A549 (cell line): ENCODE data around the gene CSKMT. TPM values are rescaled to one million over a fixed set of nuclear protein-coding genes. Genes with fewer than 3 reads are reported as not detected.

ENCODE experiments used
- ATOH8 ChIP-seq: fragments of 250-450 bp; sonication (Bioruptor Pico); IDR thresholded peaks from 2 replicates; pipeline ENCODE4 v1.5.0; 2020; ENCODE audit warnings: low read depth, mild to moderate bottlenecking, moderate library complexity
- BCL3 ChIP-seq: fragments of >200 bp; sonication (Bioruptor Twin); formaldehyde crosslinking; IDR thresholded peaks from 3 replicates; pipeline ENCODE4 v1.6.1; 2016
- BHLHE40 ChIP-seq: IDR thresholded peaks from 2 replicates; pipeline ENCODE4 v1.6.1; 2012; ENCODE audit warnings: low read depth, low read length, inconsistent platforms
- CHD2 ChIP-seq: fragments of 150-350 bp; IDR thresholded peaks from 2 replicates; pipeline ENCODE4 v1.6.1; 2014; ENCODE audit warnings: low read length; ENCODE audit not compliant: partially characterized antibody
- ELK1 ChIP-seq: fragments of 150-350 bp; IDR thresholded peaks from 2 replicates; pipeline ENCODE4 v1.6.1; 2014; ENCODE audit warnings: low read depth, mild to moderate bottlenecking, low read length
- EP300 ChIP-seq, 2 experiments: fragments of >200 bp; sonication (Bioruptor Twin); formaldehyde crosslinking; IDR thresholded peaks; 2 replicates in 1 of 2; 3 replicates in 1 of 2; pipeline ENCODE4 v1.6.1; 2016 to 2017
- ESRRA ChIP-seq: fragments of 150-350 bp; IDR thresholded peaks from 2 replicates; pipeline ENCODE4 v1.6.1; 2014; ENCODE audit warnings: mild to moderate bottlenecking, low read length, borderline replicate concordance
- FOSL2 ChIP-seq, 2 experiments: fragments of 450-650 bp in 1 of 2; fragments of >200 bp in 1 of 2; sonication (Bioruptor Twin) in 1 of 2; formaldehyde crosslinking; IDR thresholded peaks; 2 replicates each; pipeline versions ENCODE4 v1.5.0 to v1.6.1; 2016 to 2020; ENCODE audit warnings: mild to moderate bottlenecking in 1 of 2, moderate library complexity in 1 of 2
- GATA3 ChIP-seq: IDR thresholded peaks from 2 replicates; pipeline ENCODE4 v1.6.1; 2012; ENCODE audit warnings: borderline replicate concordance
- HDAC2 ChIP-seq: fragments of 200-600 bp; sonication (generic); IDR thresholded peaks from 2 replicates; pipeline ENCODE4 v1.6.1; 2016
- HEYL ChIP-seq: fragments of 250-450 bp; sonication (Bioruptor Pico); IDR thresholded peaks from 2 replicates; pipeline ENCODE4 v1.8.0; 2021; ENCODE audit warnings: mild to moderate bottlenecking, moderate library complexity
- HOXA7 ChIP-seq: fragments of 250-450 bp; sonication (Bioruptor Pico); IDR thresholded peaks from 2 replicates; pipeline ENCODE4 v1.5.0; 2020; ENCODE audit warnings: mild to moderate bottlenecking, moderate library complexity
- HOXB13 ChIP-seq: fragments of 250-450 bp; sonication (Bioruptor Pico); IDR thresholded peaks from 2 replicates; pipeline ENCODE4 v1.5.0; 2020; ENCODE audit warnings: low read depth, mild to moderate bottlenecking, moderate library complexity
- HOXB5 ChIP-seq: fragments of 250-450 bp; sonication (Bioruptor Pico); IDR thresholded peaks from 2 replicates; pipeline ENCODE4 v1.5.0; 2020; ENCODE audit warnings: mild to moderate bottlenecking, moderate library complexity
- JUN ChIP-seq, 2 experiments: fragments of >200 bp; sonication (Bioruptor Twin); formaldehyde crosslinking; IDR thresholded peaks; 2 replicates in 1 of 2; 3 replicates in 1 of 2; pipeline ENCODE4 v1.6.1; 2016 to 2017
- KDM1A ChIP-seq: fragments of 200-600 bp; sonication (generic); IDR thresholded peaks from 2 replicates; pipeline ENCODE4 v1.6.1; 2016; ENCODE audit warnings: low read depth, mild to moderate bottlenecking
- KDM5A ChIP-seq: fragments of 200-600 bp; sonication (generic); IDR thresholded peaks from 2 replicates; pipeline ENCODE4 v1.6.1; 2016; ENCODE audit warnings: antibody characterized with exemption, mild to moderate bottlenecking
- MAFK ChIP-seq: fragments of 450-650 bp; IDR thresholded peaks from 2 replicates; pipeline ENCODE4 v1.6.1; 2014; ENCODE audit not compliant: partially characterized antibody
- MAZ ChIP-seq: fragments of 150-350 bp; IDR thresholded peaks from 2 replicates; pipeline ENCODE4 v1.6.1; 2014; ENCODE audit warnings: antibody characterized with exemption, low read depth, low read length, borderline replicate concordance
- MYC ChIP-seq: IDR thresholded peaks from 2 replicates; pipeline ENCODE4 v1.6.1; 2012; ENCODE audit warnings: mild to moderate bottlenecking, inconsistent platforms, low read length, improper control_type of control experiment, borderline replicate concordance
- NFE2L2 ChIP-seq: fragments of 150-350 bp; conservative IDR thresholded peaks from 2 replicates; pipeline ENCODE4 v1.6.1; 2014; ENCODE audit warnings: low read length
- NPAS2 ChIP-seq: fragments of 250-450 bp; sonication (Bioruptor Pico); IDR thresholded peaks from 2 replicates; pipeline ENCODE4 v1.8.0; 2022; ENCODE audit warnings: mild to moderate bottlenecking, moderate library complexity, borderline replicate concordance
- PBX3 ChIP-seq: IDR thresholded peaks from 2 replicates; pipeline ENCODE4 v1.6.1; 2012
- POLR2A ChIP-seq: IDR thresholded peaks from 2 replicates; pipeline ENCODE4 v1.6.1; 2012; ENCODE audit warnings: mild to moderate bottlenecking, low read length
- RAD21 ChIP-seq, 2 experiments: fragments of >200 bp in 1 of 2; sonication (Bioruptor Twin) in 1 of 2; formaldehyde crosslinking in 1 of 2; IDR thresholded peaks in 1 of 2; conservative IDR thresholded peaks in 1 of 2; 2 replicates in 1 of 2; 3 replicates in 1 of 2; pipeline ENCODE4 v1.6.1; 2012 to 2018; ENCODE audit warnings: inconsistent platforms in 1 of 2
- RARB ChIP-seq: fragments of 250-450 bp; sonication (Bioruptor Pico); IDR thresholded peaks from 2 replicates; pipeline ENCODE4 v1.8.0; 2021; ENCODE audit warnings: mild to moderate bottlenecking, moderate library complexity
- SREBF2 ChIP-seq: fragments of 450-650 bp; IDR thresholded peaks from 2 replicates; pipeline ENCODE4 v1.6.1; 2014; ENCODE audit warnings: mild to moderate bottlenecking, moderate library complexity
- USF2 ChIP-seq: fragments of 450-650 bp; IDR thresholded peaks from 2 replicates; pipeline ENCODE4 v1.6.1; 2014; ENCODE audit warnings: antibody characterized with exemption
- ZC3H11A ChIP-seq: fragments of 450-650 bp; IDR thresholded peaks from 2 replicates; pipeline ENCODE4 v1.6.1; 2014; ENCODE audit warnings: antibody characterized with exemption, mild to moderate bottlenecking
- ZFP36 ChIP-seq: fragments of 450-650 bp; IDR thresholded peaks from 2 replicates; pipeline ENCODE4 v1.6.1; 2014; ENCODE audit warnings: borderline replicate concordance; ENCODE audit not compliant: partially characterized antibody
- ZNF302 ChIP-seq: fragments of 250-450 bp; sonication (Bioruptor Pico); IDR thresholded peaks from 2 replicates; pipeline ENCODE4 v1.9.0; 2021; ENCODE audit warnings: inconsistent platforms, mild to moderate bottlenecking, moderate library complexity
- polyA plus RNA-seq, 4 experiments: library from polyadenylated mRNA; depleted of rRNA in 3 of 4; stranded (reverse); fragments of >200 nt; fragmentation: RNase III in 1 of 4; extraction: RNeasy Plus Mini Kit Qiagen cat#74134 plus additional on column Dnase treatment in 1 of 4; gene quantifications; 2 replicates in 3 of 4; 3 replicates in 1 of 4; pipeline ENCODE4 v1.2.3, GENCODE V29; 2011 to 2017

CSKMT gene
- polyA plus RNA-seq, 2 of the 4 experiments (the other 2 are of a cell fraction), result 5.7 to 14.3 TPM

GRCh38 chr11:62678770-62679696, 13.9 kb downstream of the CSKMT start, which contains the start of gene UBXN1 (continued):
- TF ChIP-seq HEYL, result no peak
- TF ChIP-seq JUN (IDR thresholded peaks at IDR 0.05), result peak; percentile 78 to 86; a peak in 3 of 5 replicates
- no peak for TF ChIP-seq HDAC2
- no peak for TF ChIP-seq ZFP36
- TF ChIP-seq EP300 (IDR thresholded peaks at IDR 0.05), result no peak
- TF ChIP-seq SREBF2, result no peak
- TF ChIP-seq USF2, result peak; percentile 96
- TF ChIP-seq ZNF302 (CRISPR knock-in tag), result no peak
- no peak for TF ChIP-seq ELK1
- no peak for TF ChIP-seq MAFK
- no peak for TF ChIP-seq RARB (CRISPR knock-in tag)
- no peak for TF ChIP-seq RAD21 (conservative IDR thresholded peaks at IDR 0.05 in 1 of 2, IDR thresholded peaks at IDR 0.05 in 1 of 2)
- no peak for TF ChIP-seq GATA3
- TF ChIP-seq KDM5A, result peak; percentile 74; the same call in 1 of the 2 replicates
- peak; percentile 57 for TF ChIP-seq POLR2A
- no peak for TF ChIP-seq KDM1A
- TF ChIP-seq MAZ, result no peak
- TF ChIP-seq NPAS2 (CRISPR knock-in tag), result no peak
- TF ChIP-seq MYC, result no peak
- peak; percentile 70; the same call in 1 of the 2 replicates for TF ChIP-seq PBX3
- TF ChIP-seq HOXA7, result no peak
- 0 out of 2 replicates have a peak, but pooled peaks have one; percentile 40 for TF ChIP-seq ATOH8
- no peak for TF ChIP-seq BHLHE40
- no peak for TF ChIP-seq HOXB5 (CRISPR knock-in tag)
- no peak for TF ChIP-seq ESRRA
- no peak for TF ChIP-seq FOSL2 (IDR thresholded peaks at IDR 0.05)
- no peak for TF ChIP-seq FOSL2 (CRISPR knock-in tag; IDR thresholded peaks at IDR 0.05)
- TF ChIP-seq BCL3, result peak; percentile 52; the same call in 1 of the 3 replicates
- no peak for TF ChIP-seq CHD2
- TF ChIP-seq NFE2L2, result no peak
- no peak for TF ChIP-seq ZC3H11A
- TF ChIP-seq HOXB13, result 0 out of 2 replicates have a peak, but pooled peaks have one; percentile 33
